Endodermal cell (in vitro differentiated cells): ENCODE measurements around the gene RNF43. TPM values are rescaled to one million over a fixed set of nuclear protein-coding genes. Genes with fewer than 3 reads are reported as not detected.

Source experiments
- DNase-seq: peaks from one replicate; pipeline ENCODE4 v3.0.0-alpha.2; 2017
- H3K27ac ChIP-seq: 2 replicates; pipeline ENCODE4 v1.5.1; 2013; ENCODE audit warnings: mild to moderate bottlenecking, low read depth, low read length, moderate library complexity
- H3K27me3 ChIP-seq: 2 replicates; pipeline ENCODE4 v1.6.1; 2013; ENCODE audit warnings: mild to moderate bottlenecking, low read length, moderate library complexity; ENCODE audit not compliant: insufficient read depth, control insufficient read depth, poor library complexity, severe bottlenecking
- H3K36me3 ChIP-seq: 2 replicates; pipeline ENCODE4 v1.7.0; 2013; ENCODE audit warnings: mild to moderate bottlenecking, low read length, moderate library complexity; ENCODE audit not compliant: control insufficient read depth, insufficient read depth
- H3K4me1 ChIP-seq: one replicate; pipeline ENCODE4 v1.7.0; 2013; ENCODE audit warnings: low read length; ENCODE audit not compliant: control insufficient read depth, insufficient read depth
- H3K4me3 ChIP-seq: 2 replicates; pipeline ENCODE4 v1.5.1; 2013; ENCODE audit warnings: mild to moderate bottlenecking, low read length, moderate library complexity
- H3K9ac ChIP-seq: 2 replicates; pipeline ENCODE4 v1.6.1; 2013; ENCODE audit warnings: mild to moderate bottlenecking, low read length, moderate library complexity; ENCODE audit not compliant: poor library complexity, severe bottlenecking; ENCODE audit errors: extremely low read depth
- H3K9me3 ChIP-seq: 2 replicates; pipeline ENCODE4 v1.6.1; 2013; ENCODE audit warnings: mild to moderate bottlenecking, low read length, moderate library complexity; ENCODE audit not compliant: control insufficient read depth
- H3K27ac Mint-ChIP-seq: 2 replicates; pipeline ENCODE4 v1.8.0; 2020; ENCODE audit warnings: mixed read lengths
- H3K27me3 Mint-ChIP-seq: 2 replicates; pipeline ENCODE4 v1.8.0; 2021; ENCODE audit warnings: mild to moderate bottlenecking, mixed read lengths; ENCODE audit not compliant: insufficient read depth
- H3K36me3 Mint-ChIP-seq: 2 replicates; pipeline ENCODE4 v1.8.0; 2020; ENCODE audit warnings: low read depth, mixed read lengths
- H3K4me1 Mint-ChIP-seq: 2 replicates; pipeline ENCODE4 v1.8.0; 2020; ENCODE audit warnings: mixed read lengths
- H3K4me3 Mint-ChIP-seq: 2 replicates; pipeline ENCODE4 v1.8.0; 2020; ENCODE audit warnings: mild to moderate bottlenecking, moderate library complexity, mixed read lengths
- H3K9me3 Mint-ChIP-seq: 2 replicates; pipeline ENCODE4 v1.8.0; 2020; ENCODE audit warnings: mild to moderate bottlenecking, mixed read lengths
- CTCF ChIP-seq: fragments of 200-600 bp; sonication (generic); conservative IDR thresholded peaks from 2 replicates; pipeline ENCODE4 v1.5.0; 2021; ENCODE audit warnings: antibody characterized with exemption, mild to moderate bottlenecking
- WGBS, 2 experiments: methylation state at CpG; one replicate each; pipeline versions ENCODE4 v1.1.5 to v1.1.7; 2013; ENCODE audit warnings: missing lambda C conversion rate in 2 of 2, mixed read lengths in 1 of 2; ENCODE audit not compliant: insufficient coverage in 1 of 2, insufficient read length in 1 of 2; 5-methylcytosine and 5-hydroxymethylcytosine counted together
- total RNA-seq, 2 donors: library from RNA; stranded (reverse); fragmentation: NEBNext Ultra II Directional in 1 of 2; extraction: Animal tissue kit (Norgen Biotek cat#: 25700) in 1 of 2; gene quantifications; 2 replicates in 1 of 2; 3 replicates in 1 of 2; pipeline ENCODE4 v1.2.1, GENCODE V29; 2021

Gene RNF43
- total RNA-seq, 2 donors from 2014 or later, result 3.2 to 4.1 TPM

GRCh38 chr17:58388302-58389190 lies 28.8 kb downstream of the RNF43 start:
- H3K4me3 ChIP-seq, result no peak overlapping the region
- no peaks in the 10 kb centered on the region for H3K36me3 Mint-ChIP-seq
- DNase-seq, result no peak
- no peaks in the 10 kb centered on the region for H3K27me3 Mint-ChIP-seq
- H3K4me1 ChIP-seq, result no peaks in the 10 kb centered on the region
- no peaks in the 10 kb centered on the region for H3K27me3 ChIP-seq
- no peaks in the 10 kb centered on the region for H3K36me3 ChIP-seq
- 63 to 78% methylated on average over 3 of the region's 3 CpGs for WGBS, 2 experiments
- no peak overlapping the region for H3K4me3 Mint-ChIP-seq
- no peaks in the 10 kb centered on the region for H3K9me3 ChIP-seq
- H3K9me3 Mint-ChIP-seq, result no peaks in the 10 kb centered on the region
- peaks cover 13% of the 10 kb centered on the region for H3K4me1 Mint-ChIP-seq
- H3K27ac ChIP-seq, result no peak overlapping the region
- no peak overlapping the region for H3K9ac ChIP-seq
- TF ChIP-seq CTCF, result no peak
- no peak overlapping the region for H3K27ac Mint-ChIP-seq

DNA sequence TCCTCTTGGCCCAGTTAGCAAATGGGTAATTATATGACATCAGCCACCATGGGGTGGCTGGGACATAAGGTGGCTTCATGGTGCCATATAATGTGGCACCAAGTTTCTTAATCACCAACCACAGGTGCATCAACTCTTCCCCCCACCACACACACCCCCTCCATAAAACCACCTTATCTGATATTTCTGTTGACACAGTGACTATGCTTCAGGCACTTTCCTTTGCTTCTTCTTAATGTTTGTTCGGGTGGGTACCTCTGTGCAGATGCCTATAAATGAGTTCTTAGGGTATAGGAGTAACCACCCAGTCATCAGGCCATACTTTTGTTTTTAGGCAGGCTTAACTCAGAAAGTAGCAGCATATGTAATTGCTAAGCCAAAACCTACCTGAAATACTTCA lies 29.5 kb downstream of the RNF43 start:
- Histone ChIP-seq H3K27ac (no peak overlapping the region), H3K36me3 (no peaks in the 10 kb centered on the region), H3K4me1 (no peaks in the 10 kb centered on the region), H3K4me3 (no peak overlapping the region), H3K9me3 (no peaks in the 10 kb centered on the region), H3K9ac (no peak overlapping the region), H3K27me3 (no peaks in the 10 kb centered on the region)
- no peak for DNase-seq
- Mint-ChIP-seq H3K27ac (no peak overlapping the region), H3K4me1 (peaks cover 13% of the 10 kb centered on the region), H3K36me3 (no peaks in the 10 kb centered on the region), H3K9me3 (no peaks in the 10 kb centered on the region), H3K27me3 (no peaks in the 10 kb centered on the region), H3K4me3 (no peak overlapping the region)
- WGBS, 2 experiments, result 74 to 100% methylated on average over 1 of the region's 1 CpG
- TF ChIP-seq CTCF, result no peak

DNA sequence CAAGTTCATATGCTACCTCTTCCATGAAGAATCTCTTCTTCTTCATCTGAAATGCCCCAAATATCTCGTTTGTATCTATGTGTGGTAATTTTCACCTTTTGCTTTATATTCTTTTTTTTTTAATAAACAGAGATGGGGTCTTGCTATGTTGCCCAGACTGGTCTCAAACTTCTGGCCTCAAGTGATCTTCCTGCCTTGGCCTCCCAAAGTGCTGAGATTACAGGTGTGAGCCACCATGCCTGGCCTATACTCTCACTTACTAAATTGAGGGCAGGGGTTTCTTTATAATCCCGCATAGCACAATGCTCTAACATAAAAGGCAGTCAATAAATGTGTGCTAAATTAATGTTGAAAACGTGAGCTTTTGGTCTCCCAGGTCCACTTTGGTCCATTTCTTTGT lies 30.6 kb downstream of the RNF43 start:
- Mint-ChIP-seq H3K36me3 (no peaks in the 10 kb centered on the region), H3K4me3 (no peak overlapping the region), H3K27me3 (no peaks in the 10 kb centered on the region), H3K4me1 (peaks cover 13% of the 10 kb centered on the region), H3K27ac (no peak overlapping the region), H3K9me3 (no peaks in the 10 kb centered on the region)
- H3K27ac ChIP-seq, result no peak overlapping the region
- H3K27me3 ChIP-seq, result no peaks in the 10 kb centered on the region
- H3K9me3 ChIP-seq, result no peaks in the 10 kb centered on the region
- TF ChIP-seq CTCF, result no peak
- WGBS, 2 experiments, result 84 to 90% methylated on average over 2 to 3 of the region's 3 CpGs
- H3K36me3 ChIP-seq, result no peaks in the 10 kb centered on the region
- H3K9ac ChIP-seq, result no peak overlapping the region
- no peak overlapping the region for H3K4me3 ChIP-seq
- DNase-seq, result no peak
- H3K4me1 ChIP-seq, result no peaks in the 10 kb centered on the region
